Ramos (cell line): ENCODE results near the gene BOD1L2.

Source experiments
- in situ Hi-C: fragments of 300-500 bp; cut with MboI; formaldehyde crosslinking; loops from one replicate; pipeline ENCODE4 v1.14.3; 2022; ENCODE audit warnings: low sequenced_read_pairs; ENCODE audit not compliant: unreplicated experiment

BOD1L2 gene

GRCh38 chr18:57146956-57147636 is at the start of gene BOD1L2:
TSS of gene BOD1L2 (plus strand) at chr18:57147087. CDS start at chr18:57147313, 226 bp downstream.
- in situ Hi-C loops: no loop called here

GRCh38 chr18:57107140-57107832 is 39.6 kb upstream of the BOD1L2 start:
- in situ Hi-C loops: no loop called here

- in situ Hi-C loops: no loop called here
These were observed 36.6 kb upstream of the BOD1L2 start for GRCh38 chr18:57110290-57110689.

GRCh38 chr18:57113799-57114420 is 33.0 kb upstream of the BOD1L2 start:
- in situ Hi-C loops: no loop called here

GRCh38 chr18:57116598-57117132 is 30.2 kb upstream of the BOD1L2 start:
- in situ Hi-C loops: no loop called here

GRCh38 chr18:57121542-57122112 is 25.3 kb upstream of the BOD1L2 start:
- in situ Hi-C loops: no loop called here

- in situ Hi-C loops: no loop called here
These were observed 23.9 kb upstream of the BOD1L2 start for GRCh38 chr18:57122936-57123510.

- in situ Hi-C loops: no loop called here
These were observed 21.3 kb upstream of the BOD1L2 start for GRCh38 chr18:57125627-57126026.

GRCh38 chr18:57128220-57128932 is 18.5 kb upstream of the BOD1L2 start:
- in situ Hi-C loops: no loop called here

GRCh38 chr18:57131101-57131500 is 15.8 kb upstream of the BOD1L2 start:
- in situ Hi-C loops: no loop called here

GRCh38 chr18:57131782-57132181 is 15.1 kb upstream of the BOD1L2 start:
- in situ Hi-C loops: no loop called here

- in situ Hi-C loops: no loop called here
These were observed 12.2 kb upstream of the BOD1L2 start for GRCh38 chr18:57134618-57135135.

GRCh38 chr18:57135699-57136098 is 11.2 kb upstream of the BOD1L2 start:
- in situ Hi-C loops: no loop called here

GRCh38 chr18:57137847-57138246 is 9.0 kb upstream of the BOD1L2 start:
- in situ Hi-C loops: no loop called here

- in situ Hi-C loops: no loop called here
These were observed 5.4 kb upstream of the BOD1L2 start for GRCh38 chr18:57141208-57142129.

GRCh38 chr18:57142324-57142723 is 4.6 kb upstream of the BOD1L2 start:
- in situ Hi-C loops: no loop called here

GRCh38 chr18:57143265-57143664 is 3.6 kb upstream of the BOD1L2 start:
- in situ Hi-C loops: no loop called here

- in situ Hi-C loops: no loop called here
These were observed 1.4 kb downstream of the BOD1L2 start for GRCh38 chr18:57148263-57148662.

- in situ Hi-C loops: no loop called here
These were observed 2.2 kb downstream of the BOD1L2 start for GRCh38 chr18:57149051-57149450.
